ENCODE results near the gene GDPD4. TPM values are rescaled to one million over a fixed set of nuclear protein-coding genes. Genes with fewer than 3 reads are reported as not detected.

Gene GDPD4
- total RNA-seq, 1 donor from 2014 or later, result not detected

GRCh38 chr11:77211040-77211451 is 90.4 kb downstream of the GDPD4 start:
- ATAC-seq, result no peak
- DNase-seq, result no peak
- intact Hi-C loops (cut with micrococcal nuclease), result no loop called here

- no peak for ATAC-seq
- no peak for DNase-seq
- intact Hi-C loops (cut with micrococcal nuclease), result no loop called here
Measured at GRCh38 chr11:77209663-77210062, 91.8 kb downstream of the GDPD4 start.

GRCh38 chr11:77208535-77208934 is 93.0 kb downstream of the GDPD4 start:
- intact Hi-C loops (cut with micrococcal nuclease), result no loop called here
- DNase-seq, result no peak
- no peak for ATAC-seq

GRCh38 chr11:77207618-77208313 is 93.7 kb downstream of the GDPD4 start:
- intact Hi-C loops (cut with micrococcal nuclease), result no loop called here
- ATAC-seq (peak; percentile 22), DNase-seq (no peak)

DNA sequence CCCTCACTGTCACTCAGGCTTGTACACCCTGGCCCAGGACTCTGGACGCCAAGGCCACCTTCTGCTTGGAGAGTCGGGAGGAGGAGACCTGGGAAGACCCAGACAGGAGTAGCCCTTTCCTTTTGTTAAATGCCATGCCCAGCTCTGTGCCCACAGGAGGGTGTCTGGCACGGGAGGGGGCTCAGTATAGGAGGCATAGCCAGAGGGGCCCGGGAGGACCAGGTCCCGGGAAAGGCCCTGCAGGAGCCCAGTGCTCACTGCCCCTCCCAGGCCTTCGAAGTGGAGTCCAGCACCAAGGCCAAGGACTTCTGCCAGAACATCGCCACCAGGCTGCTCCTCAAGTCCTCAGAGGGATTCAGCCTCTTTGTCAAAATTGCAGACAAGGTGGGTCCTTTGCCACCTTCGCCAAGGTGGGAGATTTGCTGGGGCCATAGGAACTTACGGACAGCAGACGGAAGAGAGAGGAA is 94.4 kb downstream of the GDPD4 start:
- no peak for ATAC-seq
- intact Hi-C loops (cut with micrococcal nuclease), result no loop called here
- no peak for DNase-seq

- intact Hi-C loops (cut with micrococcal nuclease), result no loop called here
- no peak for ATAC-seq
- DNase-seq, result no peak
Measured at GRCh38 chr11:77206264-77207018, 95.0 kb downstream of the GDPD4 start.

- ATAC-seq, result no peak
- intact Hi-C loops (cut with micrococcal nuclease), result no loop called here
- DNase-seq, result no peak
Measured at GRCh38 chr11:77205467-77206263, 95.8 kb downstream of the GDPD4 start.

DNA sequence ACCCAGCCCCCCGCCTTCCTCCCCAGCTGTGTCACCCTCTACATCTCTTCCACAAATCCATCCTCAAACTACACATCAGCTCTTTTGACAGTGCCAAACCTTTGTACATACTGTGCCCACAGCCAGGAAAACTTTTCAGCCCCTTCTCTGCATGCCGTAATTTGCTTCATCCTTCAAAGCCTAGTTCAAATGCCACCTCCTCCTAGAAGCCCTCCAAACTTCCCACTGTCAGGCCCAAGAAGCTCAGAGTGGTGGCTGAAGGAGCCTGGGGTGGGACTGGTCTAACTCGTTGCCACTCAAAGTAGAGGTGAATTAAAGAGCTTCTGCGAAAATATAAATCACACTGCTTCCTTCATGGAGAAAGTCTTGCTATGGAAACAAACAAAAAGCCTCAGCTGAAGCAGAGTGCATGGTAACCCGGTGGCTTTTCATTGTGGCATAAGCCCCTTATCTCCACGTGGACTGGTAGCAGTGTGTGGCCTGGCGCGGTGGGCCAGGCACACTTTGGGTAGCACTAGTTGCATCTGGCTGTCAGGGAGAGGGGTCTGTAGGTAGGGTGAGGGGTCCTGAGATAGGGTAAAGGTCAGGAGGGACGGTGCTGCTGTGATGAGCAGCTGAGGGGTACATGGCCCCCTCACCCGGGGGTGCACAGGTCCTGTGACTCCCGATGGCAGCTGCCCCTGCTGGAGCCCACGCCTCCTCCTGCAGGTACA is 96.6 kb downstream of the GDPD4 start:
- ATAC-seq (no peak), DNase-seq (no peak)
- intact Hi-C loops (cut with micrococcal nuclease), result no loop called here

- ATAC-seq, result no peak
- DNase-seq, result no peak
- intact Hi-C loops (cut with micrococcal nuclease), result no loop called here
Measured at GRCh38 chr11:77203901-77204753, 97.4 kb downstream of the GDPD4 start.

DNA sequence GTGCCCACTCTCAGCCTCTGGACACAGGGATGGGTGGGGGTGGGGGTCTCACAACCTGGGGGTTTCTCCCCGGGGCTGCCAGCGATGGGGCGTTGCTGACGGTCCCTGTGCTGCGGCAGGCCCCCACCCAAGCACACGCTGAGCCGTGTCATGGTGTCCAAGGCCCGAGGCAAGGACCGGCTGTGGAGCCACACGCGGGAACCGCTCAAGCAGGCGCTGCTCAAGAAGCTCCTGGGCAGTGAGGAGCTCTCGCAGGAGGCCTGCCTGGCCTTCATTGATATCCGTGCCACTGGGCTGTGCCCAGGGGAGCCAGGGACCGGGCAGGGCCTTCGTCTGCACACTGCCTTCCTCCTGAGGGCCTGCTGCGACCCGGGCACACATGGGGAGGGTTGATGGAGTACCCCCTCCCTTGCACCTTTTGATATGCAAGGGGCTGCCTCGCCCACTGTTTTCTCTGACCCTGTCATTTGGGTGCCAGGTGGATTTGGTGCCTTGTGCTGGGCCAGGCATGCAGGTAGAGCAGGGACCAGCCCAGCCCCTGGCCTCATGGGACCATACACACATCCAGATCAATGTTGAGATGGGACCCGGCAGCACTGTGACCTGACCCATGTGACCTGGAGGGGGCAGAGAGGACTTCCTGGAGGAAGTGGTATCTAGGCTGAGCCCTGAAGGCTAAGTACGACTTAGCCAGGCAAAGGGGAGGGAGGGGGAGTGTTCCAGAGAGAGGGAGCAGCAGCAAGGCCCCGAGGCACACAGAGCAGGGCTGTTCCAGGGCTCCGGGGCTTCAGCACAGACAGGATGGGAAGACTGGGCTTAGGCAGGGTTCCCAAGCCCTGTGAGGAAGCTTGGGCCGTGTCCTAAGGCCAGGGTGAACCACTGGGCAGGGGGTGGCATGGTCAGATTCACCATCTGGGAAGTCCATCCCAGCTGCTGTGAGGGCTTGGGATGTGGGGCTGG is 98.3 kb downstream of the GDPD4 start:
- DNase-seq (no peak), ATAC-seq (no peak)
- intact Hi-C loops (cut with micrococcal nuclease), result no loop called here

DNA sequence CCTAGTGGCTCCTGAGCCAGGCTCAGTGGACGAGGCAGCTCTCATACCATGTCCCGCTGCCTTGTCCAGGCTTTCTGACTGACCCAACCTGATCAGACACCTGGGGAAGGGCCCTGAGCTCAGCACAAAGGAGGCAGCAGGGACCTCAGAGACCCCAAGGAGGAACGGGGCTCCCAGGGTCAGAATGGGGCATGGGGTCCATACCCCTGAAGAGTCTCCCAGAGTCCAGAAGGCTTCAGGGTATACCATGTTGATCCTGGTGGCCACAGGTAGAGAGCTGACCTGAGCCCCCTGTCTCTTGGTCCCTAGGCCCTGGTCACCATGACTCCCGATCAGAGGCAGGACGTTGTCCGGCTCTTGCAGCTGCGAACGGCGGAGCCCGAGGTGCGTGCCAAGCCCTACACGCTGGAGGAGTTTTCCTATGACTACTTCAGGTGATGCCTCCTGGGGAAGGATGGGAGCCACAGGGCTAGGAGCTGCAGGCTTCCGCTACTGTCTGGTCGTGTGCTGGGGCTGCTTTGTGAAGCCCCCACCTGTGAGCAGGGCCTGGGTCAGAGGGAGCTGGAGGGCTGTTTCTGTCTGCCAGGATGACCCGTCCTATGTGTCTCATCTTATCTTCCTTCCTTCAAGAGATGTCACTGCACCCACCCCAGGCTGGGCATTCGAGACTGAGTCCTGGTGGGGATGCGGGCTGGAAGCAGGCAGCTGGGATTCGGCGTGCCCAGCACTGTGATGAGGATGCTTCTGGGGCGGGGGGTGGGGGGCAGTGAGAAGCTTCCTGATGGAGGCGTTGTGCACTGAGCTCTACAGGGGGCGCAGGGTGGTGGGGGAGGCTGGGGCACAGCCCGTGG is 99.3 kb downstream of the GDPD4 start:
- ATAC-seq (no peak), DNase-seq (no peak)
- intact Hi-C loops (cut with micrococcal nuclease), result no loop called here

GRCh38 chr11:77201370-77201769 is 100.1 kb downstream of the GDPD4 start:
- DNase-seq (no peak), ATAC-seq (no peak)
- intact Hi-C loops (cut with micrococcal nuclease), result no loop called here

- DNase-seq, result no peak
- intact Hi-C loops (cut with micrococcal nuclease), result no loop called here
Measured at GRCh38 chr11:77200351-77201268, 100.9 kb downstream of the GDPD4 start.

DNA sequence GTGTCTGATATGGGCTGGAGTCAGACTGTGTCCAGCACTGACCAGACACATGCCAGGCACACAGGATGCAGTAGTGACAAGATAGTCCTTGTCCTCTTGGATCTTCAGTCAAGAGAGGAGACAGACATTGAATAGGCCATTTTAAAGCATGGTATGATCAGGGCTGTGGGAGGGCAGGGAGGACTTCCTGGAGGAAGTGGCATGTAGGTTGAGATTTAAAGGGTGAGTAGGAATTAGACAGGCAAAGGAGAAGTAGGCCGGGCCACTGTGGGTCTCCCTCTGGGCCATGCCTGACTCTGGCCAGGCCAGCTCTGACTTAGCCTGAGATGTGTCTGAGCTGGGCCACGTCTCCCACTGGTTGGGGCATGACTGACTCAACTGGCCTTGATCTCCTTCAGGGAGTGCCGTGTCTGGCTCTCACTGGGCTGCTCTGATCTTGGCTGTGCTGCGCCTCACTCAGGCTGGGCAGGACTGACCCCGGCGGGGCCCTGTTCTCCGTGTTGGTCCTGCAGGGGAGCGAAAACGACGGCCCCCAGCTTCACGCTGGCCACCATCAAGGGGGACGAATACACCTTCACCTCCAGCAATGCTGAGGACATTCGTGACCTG is 102.2 kb downstream of the GDPD4 start:
- intact Hi-C loops (cut with micrococcal nuclease), result no loop called here
- DNase-seq (no peak), ATAC-seq (no peak)

More at GRCh38 chr11:77200351-77201268, 100.9 kb downstream of the GDPD4 start:
- no peak for ATAC-seq

GRCh38 chr11:77198440-77198849 is 103.0 kb downstream of the GDPD4 start:
- DNase-seq (no peak), ATAC-seq (no peak)
- intact Hi-C loops (cut with micrococcal nuclease), result no loop called here
